GM20431 (cell line): ENCODE data around the gene ISM1.

Source experiments
- in situ Hi-C: fragments of 300-500 bp; cut with MseI, MboI; formaldehyde crosslinking; loops from one replicate; pipeline ENCODE4 v1.15.0; 2020; ENCODE audit warnings: low sequenced_read_pairs; ENCODE audit not compliant: unreplicated experiment

The ISM1 gene

GRCh38 chr20:13298692-13299373, 77.8 kb downstream of the ISM1 start:
- in situ Hi-C loops: no loop called here

GRCh38 chr20:13299401-13299800, 78.3 kb downstream of the ISM1 start:
- in situ Hi-C loops: no loop called here

- in situ Hi-C loops: no loop called here
Measured at GRCh38 chr20:13301596-13301995, 80.5 kb downstream of the ISM1 start.

GRCh38 chr20:13302647-13303450, 81.8 kb downstream of the ISM1 start:
- in situ Hi-C loops: no loop called here

- in situ Hi-C loops: no loop called here
Measured at GRCh38 chr20:13305284-13305683, 84.2 kb downstream of the ISM1 start.

DNA sequence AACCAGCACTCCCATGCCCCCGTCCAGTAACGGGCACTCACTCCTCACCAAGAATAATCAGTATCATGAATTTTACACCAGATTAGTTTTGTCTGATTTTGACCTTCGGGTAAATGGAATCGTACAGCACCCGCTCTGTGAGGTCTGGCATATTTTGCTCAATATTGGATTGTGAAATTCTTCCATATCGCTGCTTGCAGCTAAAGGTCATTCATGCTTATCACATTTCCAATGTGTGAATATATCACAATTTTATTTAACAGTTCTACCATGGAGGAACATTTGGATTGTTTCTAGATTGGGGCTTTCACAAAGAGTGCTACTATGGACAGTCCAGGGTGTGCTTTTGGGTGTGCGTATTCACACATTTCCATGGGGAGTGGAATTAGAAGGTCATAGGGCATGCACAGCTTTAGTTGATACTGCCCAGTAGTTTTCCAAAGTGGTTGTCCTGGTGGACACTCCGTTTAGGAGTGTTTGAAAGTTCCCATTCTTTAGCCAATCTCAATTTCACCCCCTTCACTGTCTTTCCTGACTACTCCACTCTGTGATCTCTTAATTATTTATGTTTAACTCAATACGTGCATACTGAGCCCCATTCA, 86.6 kb downstream of the ISM1 start:
- in situ Hi-C loops: no loop called here

GRCh38 chr20:13312300-13312699, 91.2 kb downstream of the ISM1 start:
- in situ Hi-C loops: no loop called here

DNA sequence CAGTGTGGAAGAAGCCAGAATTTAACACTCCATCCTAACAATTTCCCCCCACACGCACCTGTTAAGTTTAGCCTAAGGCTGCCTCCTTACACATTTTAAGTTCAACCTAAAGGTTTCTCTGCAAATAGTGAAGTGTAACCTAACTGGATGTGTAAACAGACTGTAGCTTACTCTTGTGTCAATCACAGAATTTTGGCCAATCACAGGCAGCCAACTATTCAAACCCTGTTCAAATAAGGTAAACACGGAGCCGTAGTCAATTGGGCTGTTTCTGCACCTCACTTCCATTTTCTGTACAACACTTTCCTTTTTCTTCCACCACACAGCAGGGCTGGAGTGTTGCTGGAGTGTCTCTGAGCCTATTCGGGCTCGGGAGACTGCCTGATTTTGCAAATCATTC, 92.1 kb downstream of the ISM1 start:
- in situ Hi-C loops: no loop called here

DNA sequence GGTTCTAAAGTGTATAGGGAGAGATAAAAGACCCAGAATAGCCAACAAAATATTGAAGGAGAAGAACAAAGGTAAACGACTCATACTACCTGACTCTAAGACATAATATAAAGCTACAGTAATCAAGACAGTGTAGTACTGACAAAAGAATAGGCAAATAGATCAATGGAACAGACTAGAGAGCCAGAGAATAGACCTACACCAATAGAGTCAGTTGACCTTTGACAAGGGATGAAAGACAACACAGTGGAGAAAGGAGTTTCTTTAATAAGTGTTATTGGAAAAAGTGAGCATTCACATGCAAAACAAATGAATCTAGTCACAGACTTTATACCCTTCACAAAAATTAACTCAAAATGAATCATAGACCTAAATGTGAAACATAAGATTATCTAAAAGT, 96.4 kb downstream of the ISM1 start:
- in situ Hi-C loops: no loop called here

DNA sequence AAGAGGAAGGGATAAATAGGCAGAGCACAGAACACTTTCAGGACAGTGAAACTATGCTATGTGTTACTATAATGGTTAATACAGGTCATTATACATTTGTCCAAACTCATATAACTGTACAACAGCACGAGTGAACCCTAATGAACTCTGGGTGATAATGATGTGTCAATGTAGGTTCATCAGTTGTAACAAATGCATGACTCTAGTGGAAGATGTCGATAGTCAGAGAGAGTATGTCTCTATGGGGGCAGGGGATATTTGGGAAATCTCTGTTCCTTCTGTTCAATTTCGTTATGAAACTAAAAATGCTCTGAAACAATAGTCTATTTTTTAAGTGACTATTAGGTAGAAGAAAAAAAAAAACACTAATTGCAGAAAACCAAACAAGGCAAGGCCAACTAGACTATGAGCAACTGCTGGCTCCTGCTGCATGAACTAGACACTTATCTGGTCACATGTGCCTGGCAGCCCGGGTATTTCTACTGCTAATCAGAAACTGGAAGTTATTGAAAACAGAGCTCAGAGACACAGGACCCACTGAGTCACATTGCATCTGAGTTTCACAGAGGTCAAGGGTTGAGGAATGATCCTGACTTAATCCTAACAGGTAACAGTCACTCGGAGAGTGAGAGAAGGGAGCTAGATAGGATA, 97.9 kb downstream of the ISM1 start:
- in situ Hi-C loops: no loop called here

- in situ Hi-C loops: no loop called here
Measured at GRCh38 chr20:13320702-13321101, 99.6 kb downstream of the ISM1 start.

DNA sequence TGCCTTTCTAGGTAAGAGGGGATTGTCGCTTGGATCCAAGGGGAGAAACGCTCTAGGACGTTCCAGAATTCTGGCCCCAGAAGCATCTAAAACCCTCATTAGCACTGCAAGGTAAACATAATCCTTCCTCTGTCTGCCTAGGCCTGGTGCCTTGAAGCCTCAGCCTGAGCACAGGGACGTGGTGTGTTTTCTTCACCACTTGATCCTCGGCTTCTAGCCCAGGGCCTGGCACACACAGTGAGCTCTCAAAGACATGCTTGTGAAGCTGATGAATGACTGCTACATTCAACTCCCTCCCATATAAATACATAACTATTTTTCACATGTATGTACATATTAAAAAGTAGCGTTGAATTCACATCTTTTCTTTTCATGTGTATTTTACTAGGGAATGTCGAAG, 100.3 kb downstream of the ISM1 start:
- in situ Hi-C loops: no loop called here

DNA sequence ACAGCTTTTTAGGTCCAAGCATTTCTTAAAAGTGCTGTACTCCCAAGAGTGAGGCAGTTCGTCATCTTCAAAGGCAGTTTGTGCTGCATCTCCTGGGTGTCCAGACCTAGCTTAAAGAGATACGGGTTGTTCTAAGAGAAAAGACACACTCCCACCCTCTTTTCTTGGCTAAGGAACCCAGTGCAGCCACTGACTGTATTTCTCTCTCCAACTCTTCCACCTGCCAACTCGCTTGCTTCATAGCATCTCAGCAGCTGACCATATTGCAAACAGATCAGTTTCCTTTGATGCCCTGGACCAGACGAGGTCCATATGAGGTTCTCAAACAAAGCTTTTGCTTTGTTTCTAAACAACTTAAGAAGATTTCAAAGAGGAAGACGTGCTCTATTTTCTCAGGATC, 101.1 kb downstream of the ISM1 start:
- in situ Hi-C loops: no loop called here

DNA sequence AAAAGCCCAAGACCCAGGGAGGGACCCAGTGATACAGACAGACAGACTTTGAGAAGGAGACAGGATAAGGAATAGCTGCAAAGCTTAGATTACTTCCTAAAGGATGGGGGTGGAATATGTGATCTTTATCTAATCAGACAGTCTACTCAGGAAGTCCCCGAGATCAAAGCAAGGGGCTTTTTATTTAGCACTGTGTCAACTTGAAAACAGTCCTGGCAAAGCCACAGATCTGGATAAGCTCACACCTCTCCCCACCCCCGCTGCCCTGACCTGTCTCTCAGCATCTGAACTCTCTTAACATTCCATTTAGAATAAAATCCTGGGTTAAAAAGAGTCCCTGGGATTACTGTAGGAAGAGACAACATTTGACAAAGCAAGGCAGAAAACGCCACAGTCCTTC, 101.5 kb downstream of the ISM1 start:
- in situ Hi-C loops: no loop called here

- in situ Hi-C loops: no loop called here
Measured at GRCh38 chr20:13325033-13325432, 104.0 kb downstream of the ISM1 start.

- in situ Hi-C loops: no loop called here
Measured at GRCh38 chr20:13325796-13326340, 104.8 kb downstream of the ISM1 start.

GRCh38 chr20:13331536-13331935, 110.5 kb downstream of the ISM1 start:
- in situ Hi-C loops: no loop called here

DNA sequence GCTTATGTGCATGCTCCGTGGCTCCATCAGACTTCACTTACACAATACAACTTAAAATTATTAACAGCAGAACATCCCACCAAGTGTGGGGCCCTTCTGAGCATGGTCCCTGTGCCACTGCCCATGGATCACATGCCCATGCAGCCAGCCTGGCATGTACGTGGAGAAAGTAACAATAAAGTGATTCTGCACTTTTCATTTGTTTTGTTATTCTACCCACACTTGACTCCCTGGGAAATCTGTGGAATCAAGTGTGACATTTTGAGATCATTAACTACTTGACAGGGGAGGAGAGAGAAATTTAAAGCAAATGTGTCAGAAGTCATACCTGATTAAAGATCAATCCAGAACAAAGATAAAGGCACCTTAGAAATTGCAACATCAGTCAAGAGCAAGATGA, 112.0 kb downstream of the ISM1 start:
- in situ Hi-C loops: no loop called here

GRCh38 chr20:13333793-13334192, 112.7 kb downstream of the ISM1 start:
- in situ Hi-C loops: no loop called here

DNA sequence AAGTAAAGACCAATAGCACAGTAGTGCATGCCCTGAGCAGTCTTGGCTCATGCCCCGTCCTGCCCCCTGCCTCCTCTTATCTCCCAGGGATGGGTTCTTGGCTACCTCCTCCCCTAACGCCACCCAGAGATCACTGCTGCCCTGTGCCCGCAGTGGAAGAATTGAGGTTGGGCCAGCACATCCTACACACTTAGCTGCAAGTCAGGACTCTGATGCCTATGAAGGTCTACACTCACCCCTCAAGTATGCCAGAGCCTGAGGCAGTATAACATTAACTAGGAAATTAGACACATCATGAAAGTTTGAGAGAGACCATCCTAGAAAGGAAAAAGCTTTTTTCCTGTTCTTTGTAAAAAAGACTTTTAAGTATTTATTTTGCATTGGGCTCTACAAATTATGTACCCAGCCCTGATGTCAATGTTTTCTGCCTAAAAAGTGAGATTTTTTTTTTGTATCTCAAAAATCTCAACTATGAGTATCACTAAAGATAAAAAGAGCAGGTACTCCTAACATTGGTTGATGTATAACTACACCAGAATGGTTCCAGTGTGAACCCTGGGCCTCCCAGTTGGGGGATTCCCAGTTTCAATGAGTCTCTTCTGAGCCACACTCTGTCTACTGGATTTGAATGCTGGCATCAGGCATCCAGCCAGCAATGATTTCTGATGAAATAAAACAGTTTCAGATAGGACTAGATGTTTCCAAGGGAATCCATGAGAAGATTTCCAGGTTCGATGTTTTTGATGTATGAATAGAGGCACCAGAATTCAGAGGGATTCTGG, 115.4 kb downstream of the ISM1 start:
- in situ Hi-C loops: no loop called here
